ENCODE measurements around the gene IL3.
"Not testable (repeated sequence)": the region's sequence is repeated elsewhere in the genome, so short reads cannot be mapped to it uniquely, and the experiment has no call there.

DNA sequence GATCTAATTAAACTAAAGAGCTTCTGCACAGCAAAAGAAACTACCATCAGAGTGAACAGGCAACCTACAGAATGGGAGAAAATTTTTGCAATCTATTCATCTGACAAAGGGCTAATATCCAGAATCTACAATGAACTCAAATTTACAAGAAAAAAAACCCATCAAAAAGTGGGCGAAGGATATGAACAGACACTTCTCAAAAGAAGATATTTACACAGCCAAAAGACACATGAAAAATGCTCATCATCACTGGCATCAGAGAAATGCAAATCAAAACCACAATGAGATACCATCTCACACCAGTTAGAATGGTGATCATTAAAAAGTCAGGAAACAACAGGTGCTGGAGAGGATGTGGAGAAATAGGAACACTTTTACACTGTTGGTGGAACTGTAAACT lies 48.0 kb downstream of the IL3 start:
- TF ChIP-seq, protein P1, sequence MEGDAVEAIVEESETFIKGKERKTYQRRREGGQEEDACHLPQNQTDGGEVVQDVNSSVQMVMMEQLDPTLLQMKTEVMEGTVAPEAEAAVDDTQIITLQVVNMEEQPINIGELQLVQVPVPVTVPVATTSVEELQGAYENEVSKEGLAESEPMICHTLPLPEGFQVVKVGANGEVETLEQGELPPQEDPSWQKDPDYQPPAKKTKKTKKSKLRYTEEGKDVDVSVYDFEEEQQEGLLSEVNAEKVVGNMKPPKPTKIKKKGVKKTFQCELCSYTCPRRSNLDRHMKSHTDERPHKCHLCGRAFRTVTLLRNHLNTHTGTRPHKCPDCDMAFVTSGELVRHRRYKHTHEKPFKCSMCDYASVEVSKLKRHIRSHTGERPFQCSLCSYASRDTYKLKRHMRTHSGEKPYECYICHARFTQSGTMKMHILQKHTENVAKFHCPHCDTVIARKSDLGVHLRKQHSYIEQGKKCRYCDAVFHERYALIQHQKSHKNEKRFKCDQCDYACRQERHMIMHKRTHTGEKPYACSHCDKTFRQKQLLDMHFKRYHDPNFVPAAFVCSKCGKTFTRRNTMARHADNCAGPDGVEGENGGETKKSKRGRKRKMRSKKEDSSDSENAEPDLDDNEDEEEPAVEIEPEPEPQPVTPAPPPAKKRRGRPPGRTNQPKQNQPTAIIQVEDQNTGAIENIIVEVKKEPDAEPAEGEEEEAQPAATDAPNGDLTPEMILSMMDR (IDR thresholded peaks at IDR 0.05) = not testable (repeated sequence)
- not testable (repeated sequence) for TF ChIP-seq POLR2AphosphoS5 (IDR thresholded peaks at IDR 0.05; ENCODE audit: insufficient read depth in 1 of 2, low read depth in 1 of 2); POLR2A (IDR thresholded peaks at IDR 0.05)

Measured in vagina (tissue), 2 donors.